ENCODE data around the gene CCNH. TPM values are rescaled to one million over a fixed set of nuclear protein-coding genes. Genes with fewer than 3 reads are reported as not detected.

The CCNH gene
- total RNA-seq, 4 donors from 2014 or later = 191 to 370 (median 240) TPM

DNA sequence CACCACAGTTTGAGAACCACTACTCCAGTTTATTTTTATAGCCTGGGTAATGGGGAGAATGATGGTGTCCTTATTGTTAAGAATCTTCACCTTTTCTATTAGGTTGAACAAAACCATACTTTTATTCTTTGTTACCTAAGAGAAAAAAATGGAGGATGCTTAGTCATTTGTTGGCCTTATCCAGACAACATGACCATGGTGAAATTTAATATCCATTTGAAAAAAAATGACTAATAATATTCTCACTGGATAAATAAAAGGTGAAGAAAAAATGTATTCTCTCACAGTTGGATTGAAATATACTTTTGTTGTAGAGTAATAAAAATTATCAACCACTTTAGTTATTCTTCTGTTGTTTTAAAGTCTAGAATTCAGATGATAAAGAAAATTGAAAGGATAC, 5.8 kb upstream of the CCNH start:
- TF ChIP-seq, protein P1, sequence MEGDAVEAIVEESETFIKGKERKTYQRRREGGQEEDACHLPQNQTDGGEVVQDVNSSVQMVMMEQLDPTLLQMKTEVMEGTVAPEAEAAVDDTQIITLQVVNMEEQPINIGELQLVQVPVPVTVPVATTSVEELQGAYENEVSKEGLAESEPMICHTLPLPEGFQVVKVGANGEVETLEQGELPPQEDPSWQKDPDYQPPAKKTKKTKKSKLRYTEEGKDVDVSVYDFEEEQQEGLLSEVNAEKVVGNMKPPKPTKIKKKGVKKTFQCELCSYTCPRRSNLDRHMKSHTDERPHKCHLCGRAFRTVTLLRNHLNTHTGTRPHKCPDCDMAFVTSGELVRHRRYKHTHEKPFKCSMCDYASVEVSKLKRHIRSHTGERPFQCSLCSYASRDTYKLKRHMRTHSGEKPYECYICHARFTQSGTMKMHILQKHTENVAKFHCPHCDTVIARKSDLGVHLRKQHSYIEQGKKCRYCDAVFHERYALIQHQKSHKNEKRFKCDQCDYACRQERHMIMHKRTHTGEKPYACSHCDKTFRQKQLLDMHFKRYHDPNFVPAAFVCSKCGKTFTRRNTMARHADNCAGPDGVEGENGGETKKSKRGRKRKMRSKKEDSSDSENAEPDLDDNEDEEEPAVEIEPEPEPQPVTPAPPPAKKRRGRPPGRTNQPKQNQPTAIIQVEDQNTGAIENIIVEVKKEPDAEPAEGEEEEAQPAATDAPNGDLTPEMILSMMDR (IDR thresholded peaks at IDR 0.05) = no peak
- no peak for ATAC-seq (ENCODE audit: low FRiP score)
- DNase-seq (ENCODE audit: low spot score) = no peak

DNA sequence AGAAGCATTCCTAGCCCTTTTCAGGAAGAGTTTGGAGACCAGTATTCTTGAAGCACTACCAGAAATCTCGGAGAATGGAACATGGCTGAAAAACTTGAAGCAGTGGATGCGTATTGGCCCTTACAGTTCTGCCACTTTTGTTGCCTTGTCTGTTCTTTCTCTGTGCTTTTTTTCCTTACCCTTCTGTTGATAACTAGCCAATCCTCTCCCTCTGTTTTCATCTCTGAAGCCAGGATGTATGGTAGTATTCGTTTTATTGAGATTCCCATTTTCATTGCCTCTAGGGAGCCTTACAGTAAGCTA, 564 bp upstream of the CCNH start:
- DNase-seq (ENCODE audit: low spot score) = no peak
- ATAC-seq (ENCODE audit: low FRiP score) = no peak
- TF ChIP-seq, protein P1 (IDR thresholded peaks at IDR 0.05) = no peak

DNA sequence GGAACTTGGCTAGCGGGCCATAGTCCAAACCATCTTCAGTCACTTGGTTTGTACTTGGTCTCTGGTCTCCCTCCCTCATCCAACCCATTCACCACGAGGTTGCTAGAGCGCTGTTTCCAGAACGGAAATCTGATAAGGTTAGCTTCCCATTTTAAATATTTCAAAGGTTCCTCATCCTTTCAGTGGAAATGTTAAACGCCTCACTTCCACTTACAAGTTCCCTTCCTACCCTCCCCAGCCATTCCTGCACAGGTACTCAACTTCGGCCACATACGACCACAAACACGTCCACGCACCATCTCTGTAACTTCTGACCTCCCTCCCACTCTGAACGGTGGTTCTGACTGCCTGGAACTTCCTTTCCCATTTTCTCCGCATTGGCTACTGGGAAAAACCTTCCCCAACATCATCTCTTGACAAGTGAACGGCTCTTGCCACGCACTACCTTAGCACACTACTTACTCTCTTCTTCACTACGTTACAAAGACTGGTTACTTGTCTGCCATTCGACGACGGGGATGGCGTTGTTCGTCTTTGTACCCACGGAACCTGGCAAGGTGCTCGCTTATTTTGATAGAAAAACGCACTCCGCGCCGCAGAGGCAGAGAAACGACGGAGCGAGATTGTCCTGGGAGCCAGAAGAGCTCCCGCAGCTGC, 629 bp downstream of the CCNH start:
- ATAC-seq (ENCODE audit: low FRiP score) = peak; percentile 49
- TF ChIP-seq, protein P1 (IDR thresholded peaks at IDR 0.05) = no peak
- DNase-seq (ENCODE audit: low spot score) = no peak

DNA sequence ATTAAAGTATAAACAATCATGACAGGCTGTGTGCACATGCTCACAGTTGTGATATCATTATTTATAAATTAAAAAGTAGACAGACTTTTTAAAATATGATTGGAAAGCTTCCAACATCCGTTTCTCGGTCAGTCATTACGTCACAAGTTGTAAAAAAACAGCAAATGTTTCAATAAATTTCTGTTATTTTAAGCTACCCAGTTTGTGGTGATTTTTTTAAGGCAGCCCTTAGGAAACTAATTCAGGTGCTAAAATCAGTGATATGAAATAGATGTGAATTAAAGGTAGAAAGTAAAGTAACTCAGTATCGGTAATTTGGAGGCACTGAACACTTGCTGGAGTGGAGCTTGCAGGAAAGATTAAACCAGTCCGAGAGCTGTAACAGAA, 1.2 kb downstream of the CCNH start:
- TF ChIP-seq, protein P1 (IDR thresholded peaks at IDR 0.05) = no peak
- no peak for DNase-seq (ENCODE audit: low spot score)
- no peak for ATAC-seq (ENCODE audit: low FRiP score)

DNA sequence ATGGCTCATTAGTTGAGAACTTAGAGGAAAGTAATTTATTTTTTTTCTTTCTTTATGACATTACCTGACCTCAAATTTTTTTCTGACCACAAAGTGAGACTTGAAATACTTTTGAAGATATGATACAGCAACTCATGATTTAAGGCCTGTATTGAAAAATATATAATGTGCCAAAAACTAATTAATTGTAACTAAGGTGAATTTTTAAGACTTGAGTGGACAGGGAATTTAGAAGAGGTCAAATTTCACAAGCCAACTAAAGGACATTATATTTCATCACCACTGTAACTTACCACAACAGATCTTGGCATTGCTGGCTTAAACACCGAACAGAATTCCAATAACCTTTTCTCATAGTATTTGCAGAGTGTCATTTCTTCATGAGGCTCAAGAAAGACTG, 1.8 kb downstream of the CCNH start:
- DNase-seq (ENCODE audit: low spot score) (no peak), ATAC-seq (ENCODE audit: low FRiP score) (no peak)
- TF ChIP-seq, protein P1 (IDR thresholded peaks at IDR 0.05) = no peak

DNA sequence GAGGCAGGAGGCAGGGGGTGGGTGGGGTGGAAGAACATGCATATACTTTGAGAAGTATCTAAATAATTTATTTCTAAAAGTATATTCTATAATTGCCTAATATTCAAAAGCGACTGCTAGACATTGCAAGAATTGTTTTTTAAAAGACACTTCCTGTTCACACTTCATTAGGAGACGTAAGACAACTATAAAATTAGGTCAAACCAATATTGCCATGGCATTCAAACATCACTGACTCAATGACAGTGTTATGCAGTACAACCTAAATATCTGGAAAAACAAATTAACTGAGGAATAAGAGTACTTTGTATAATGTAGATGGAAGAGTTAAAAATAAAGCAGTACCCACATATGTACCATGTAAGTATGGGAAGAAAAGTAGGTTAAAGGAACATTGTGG, 4.5 kb downstream of the CCNH start:
- TF ChIP-seq, protein P1 (IDR thresholded peaks at IDR 0.05) = no peak
- ATAC-seq (ENCODE audit: low FRiP score) (no peak), DNase-seq (ENCODE audit: low spot score) (no peak)

DNA sequence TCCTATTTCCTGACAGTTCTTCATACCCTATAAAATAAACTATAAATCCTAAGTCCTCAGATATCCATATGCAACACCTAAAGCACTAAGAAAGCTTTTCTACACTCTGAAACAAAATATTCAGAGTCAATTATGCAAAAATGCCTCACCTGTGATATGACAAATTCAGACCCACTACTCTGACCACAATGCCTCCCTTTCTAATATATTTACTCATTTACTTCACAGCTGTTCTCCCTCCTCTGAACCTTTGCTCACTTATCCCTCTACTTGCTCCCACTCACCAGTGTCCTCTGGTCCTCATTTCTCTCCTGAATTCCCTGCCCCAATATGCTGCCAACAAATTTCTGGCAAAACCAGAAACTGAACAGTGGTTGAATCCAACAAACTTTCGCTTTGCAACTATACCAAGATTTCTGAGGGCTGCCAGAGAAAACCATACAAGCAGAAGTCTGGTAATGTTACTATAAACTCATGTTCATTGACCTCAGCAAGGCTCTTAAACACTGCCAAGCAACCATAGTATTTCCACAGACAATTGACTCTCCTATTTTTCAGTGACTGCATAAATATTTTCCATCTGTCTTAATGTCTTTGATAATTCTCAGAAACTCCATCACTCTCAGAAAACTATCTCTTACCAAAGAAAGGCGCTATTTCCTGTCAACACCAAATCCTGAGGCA, 7.1 kb downstream of the CCNH start:
- TF ChIP-seq, protein P1 (IDR thresholded peaks at IDR 0.05) = no peak
- DNase-seq (ENCODE audit: low spot score) (no peak), ATAC-seq (ENCODE audit: low FRiP score) (no peak)

Measured in omental fat pad (tissue), 4 donors.